Right renal pelvis (tissue), 4 donors: ENCODE measurements around the gene PLAAT3. TPM values are rescaled to one million over a fixed set of nuclear protein-coding genes. Genes with fewer than 3 reads are reported as not detected.

ENCODE experiments used
- polyA plus RNA-seq, 4 donors: library from polyadenylated mRNA; unstranded; fragments of 120-200 nt; gene quantifications; one replicate each; pipeline ENCODE4 v1.2.1, GENCODE V29; 2013; ENCODE audit not compliant: insufficient read length in 4 of 4

The PLAAT3 gene
- polyA plus RNA-seq, 4 donors: 11.4 to 21.1 (median 16.6) TPM

Other genes starting within 250 kb of the PLAAT3 start
- gene SLC22A9, start 244.6 kb downstream of the PLAAT3 start, polyA plus RNA-seq: under 1 TPM in 2 of 4 donors, not detected in 2; 0.05 to 0.13 TPM
- gene PLAAT5, start 123.3 kb downstream of the PLAAT3 start, polyA plus RNA-seq: under 1 TPM; 0.53 to 0.86 (median 0.68) TPM
- under 1 TPM; 0.12 to 0.14 (median 0.14) TPM for gene LGALS12, start 108.3 kb downstream of the PLAAT3 start, polyA plus RNA-seq
- gene PLAAT4, start 77.6 kb downstream of the PLAAT3 start, polyA plus RNA-seq: 10 to 100 TPM; 10.0 to 11.9 (median 11.0) TPM
- gene PLAAT2, start 51.1 kb downstream of the PLAAT3 start, polyA plus RNA-seq: under 1 TPM in 2 of 4 donors, not detected in 2; 0.27 to 0.44 TPM
- gene ATL3, start 56.9 kb upstream of the PLAAT3 start, polyA plus RNA-seq: 10 to 100 TPM; 16.0 to 21.0 (median 19.2) TPM
- gene RTN3, start 67.1 kb upstream of the PLAAT3 start, polyA plus RNA-seq: 100 to 1,000 TPM; 172 to 196 (median 184) TPM
- gene ZFTA, start 154.3 kb upstream of the PLAAT3 start, polyA plus RNA-seq: 10 to 100 TPM; 48.6 to 51.1 (median 49.1) TPM
- 10 to 100 TPM; 28.4 to 37.0 (median 29.2) TPM for gene SPINDOC, start 199.0 kb upstream of the PLAAT3 start, polyA plus RNA-seq
- gene MARK2, start 224.7 kb upstream of the PLAAT3 start, polyA plus RNA-seq: 10 to 100 TPM; 31.5 to 39.5 (median 36.9) TPM